ENCODE data around the gene KMT5B.

Gene KMT5B

GRCh38 chr11:68215524-68216170 is 2.6 kb upstream of the KMT5B start:
- TF ChIP-seq, protein P1, sequence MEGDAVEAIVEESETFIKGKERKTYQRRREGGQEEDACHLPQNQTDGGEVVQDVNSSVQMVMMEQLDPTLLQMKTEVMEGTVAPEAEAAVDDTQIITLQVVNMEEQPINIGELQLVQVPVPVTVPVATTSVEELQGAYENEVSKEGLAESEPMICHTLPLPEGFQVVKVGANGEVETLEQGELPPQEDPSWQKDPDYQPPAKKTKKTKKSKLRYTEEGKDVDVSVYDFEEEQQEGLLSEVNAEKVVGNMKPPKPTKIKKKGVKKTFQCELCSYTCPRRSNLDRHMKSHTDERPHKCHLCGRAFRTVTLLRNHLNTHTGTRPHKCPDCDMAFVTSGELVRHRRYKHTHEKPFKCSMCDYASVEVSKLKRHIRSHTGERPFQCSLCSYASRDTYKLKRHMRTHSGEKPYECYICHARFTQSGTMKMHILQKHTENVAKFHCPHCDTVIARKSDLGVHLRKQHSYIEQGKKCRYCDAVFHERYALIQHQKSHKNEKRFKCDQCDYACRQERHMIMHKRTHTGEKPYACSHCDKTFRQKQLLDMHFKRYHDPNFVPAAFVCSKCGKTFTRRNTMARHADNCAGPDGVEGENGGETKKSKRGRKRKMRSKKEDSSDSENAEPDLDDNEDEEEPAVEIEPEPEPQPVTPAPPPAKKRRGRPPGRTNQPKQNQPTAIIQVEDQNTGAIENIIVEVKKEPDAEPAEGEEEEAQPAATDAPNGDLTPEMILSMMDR (IDR thresholded peaks at IDR 0.05), result no peak
- H3K27me3 ChIP-seq, result peaks cover 49% of the 10 kb centered on the region
- no peak overlapping the region for H3K4me3 ChIP-seq (ENCODE audit: low read depth in 1 of 2, low read length in 1 of 2)
- no peaks in the 10 kb centered on the region for H3K9me3 ChIP-seq
- no peak overlapping the region for H3K27ac ChIP-seq
- H3K4me1 ChIP-seq (ENCODE audit: control insufficient read depth in 1 of 2, insufficient read depth in 1 of 2, low read depth in 1 of 2, low read length in 1 of 2), result peaks cover 29 to 31% of the 10 kb centered on the region in 2 experiments
- no peaks in the 10 kb centered on the region for H3K36me3 ChIP-seq

GRCh38 chr11:68215087-68215445 is 2.0 kb upstream of the KMT5B start:
- TF ChIP-seq, protein P1 (IDR thresholded peaks at IDR 0.05), result no peak
- H3K27me3 ChIP-seq, result peaks cover 46% of the 10 kb centered on the region
- peaks cover 32 to 36% of the 10 kb centered on the region in 2 experiments for H3K4me1 ChIP-seq (ENCODE audit: control insufficient read depth in 1 of 2, insufficient read depth in 1 of 2, low read depth in 1 of 2, low read length in 1 of 2)
- no peaks in the 10 kb centered on the region for H3K36me3 ChIP-seq
- H3K27ac ChIP-seq, result no peak overlapping the region
- H3K9me3 ChIP-seq, result no peaks in the 10 kb centered on the region
- peak overlapping the region; percentile 90 to 99 for H3K4me3 ChIP-seq (ENCODE audit: low read depth in 1 of 2, low read length in 1 of 2)

- H3K9me3 ChIP-seq, result no peaks in the 10 kb centered on the region
- TF ChIP-seq, protein P1 (IDR thresholded peaks at IDR 0.05), result no peak
- H3K27ac ChIP-seq, result peak overlapping the region; percentile 99
- peaks cover 35 to 42% of the 10 kb centered on the region in 2 experiments for H3K4me1 ChIP-seq (ENCODE audit: control insufficient read depth in 1 of 2, insufficient read depth in 1 of 2, low read depth in 1 of 2, low read length in 1 of 2)
- H3K27me3 ChIP-seq, result peaks cover 40% of the 10 kb centered on the region
- H3K4me3 ChIP-seq (ENCODE audit: low read depth in 1 of 2, low read length in 1 of 2), result peak overlapping the region; percentile 90 to 99
- H3K36me3 ChIP-seq, result no peaks in the 10 kb centered on the region
These were observed 1.3 kb upstream of the KMT5B start for GRCh38 chr11:68214173-68215086.

DNA sequence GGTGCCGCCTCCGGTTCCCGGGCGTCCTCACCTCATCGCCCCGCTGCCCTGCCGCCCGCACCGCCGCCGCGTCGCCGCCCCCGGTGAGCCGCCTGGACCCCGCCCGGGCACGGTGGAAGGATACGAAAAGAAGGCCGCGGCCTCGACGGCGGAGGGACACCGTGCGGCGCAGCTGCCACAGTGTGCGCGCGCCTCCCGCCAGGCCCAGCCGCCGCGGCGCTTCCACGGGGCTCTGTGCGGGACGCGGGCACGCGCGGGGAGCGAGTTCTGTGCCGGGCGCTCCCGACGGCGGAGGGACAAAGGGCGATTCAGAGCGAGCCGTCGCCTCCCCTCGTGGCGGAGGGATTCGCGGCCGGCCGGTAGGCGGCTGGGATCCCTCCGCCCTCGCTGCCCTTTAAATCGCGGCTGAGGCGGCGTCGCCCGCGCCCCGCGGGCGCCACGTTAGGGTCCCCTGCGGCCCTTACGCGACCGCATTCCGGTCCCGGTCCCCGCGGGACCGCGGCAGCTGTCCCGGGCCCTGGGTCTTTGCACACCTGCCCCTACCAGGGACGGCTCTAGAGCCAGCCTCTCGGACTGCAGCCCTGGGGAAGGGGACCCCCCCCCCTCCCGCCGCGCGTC is 568 bp upstream of the KMT5B start:
- H3K27ac ChIP-seq, result peak overlapping the region; percentile 99
- peak overlapping the region; percentile 90 to 99 for H3K4me3 ChIP-seq (ENCODE audit: low read depth in 1 of 2, low read length in 1 of 2)
- H3K9me3 ChIP-seq, result no peaks in the 10 kb centered on the region
- H3K27me3 ChIP-seq, result peaks cover 37% of the 10 kb centered on the region
- peaks cover 42 to 50% of the 10 kb centered on the region in 2 experiments for H3K4me1 ChIP-seq (ENCODE audit: control insufficient read depth in 1 of 2, insufficient read depth in 1 of 2, low read depth in 1 of 2, low read length in 1 of 2)
- TF ChIP-seq, protein P1 (IDR thresholded peaks at IDR 0.05), result peak; percentile 59
- no peaks in the 10 kb centered on the region for H3K36me3 ChIP-seq

GRCh38 chr11:68212421-68213134 is 518 bp downstream of the KMT5B start:
- peaks cover 45 to 54% of the 10 kb centered on the region in 2 experiments for H3K4me1 ChIP-seq (ENCODE audit: control insufficient read depth in 1 of 2, insufficient read depth in 1 of 2, low read depth in 1 of 2, low read length in 1 of 2)
- TF ChIP-seq, protein P1 (IDR thresholded peaks at IDR 0.05), result peak; percentile 39

More at GRCh38 chr11:68212421-68213134, 518 bp downstream of the KMT5B start:
- peak overlapping the region; percentile 99 for H3K27ac ChIP-seq
- H3K27me3 ChIP-seq, result peaks cover 31% of the 10 kb centered on the region
- no peaks in the 10 kb centered on the region for H3K36me3 ChIP-seq
- H3K9me3 ChIP-seq, result no peaks in the 10 kb centered on the region
- H3K4me3 ChIP-seq (ENCODE audit: low read depth in 1 of 2, low read length in 1 of 2), result peak overlapping the region; percentile 93 to 94

Measured in neutrophil (primary cell).